Measurements from ENCODE around the gene LRTM1. TPM values are rescaled to one million over a fixed set of nuclear protein-coding genes. Genes with fewer than 3 reads are reported as not detected.

The LRTM1 gene
- total and polyA plus RNA-seq, 2 donors (not counting 3 experiments of a cell fraction or from before 2014, with no cell fraction given): not detected

DNA sequence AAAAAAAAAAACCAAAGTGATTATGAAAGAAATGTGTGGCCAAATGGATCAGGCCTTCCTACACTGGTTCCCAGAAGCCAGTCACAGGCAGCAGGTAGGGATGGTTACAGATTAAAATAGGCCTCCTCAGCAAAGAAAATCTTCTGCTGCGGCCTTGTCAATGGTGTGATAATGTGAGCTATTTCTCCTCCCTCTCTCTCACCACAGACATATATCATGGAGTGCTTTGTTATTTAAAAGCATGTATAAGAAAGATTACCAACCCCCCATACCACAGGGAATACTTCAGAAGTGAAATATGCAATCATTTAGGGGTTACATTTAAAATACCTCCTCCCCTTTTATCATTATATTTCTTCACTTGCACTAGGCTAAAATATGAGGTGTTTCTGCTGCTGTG is 32.2 kb upstream of the LRTM1 start:
- BruUV-seq (replicated peaks): no TSS peak
- Histone ChIP-seq H3K27me3 (ENCODE audit: control insufficient read depth in 2 of 2, insufficient read depth in 2 of 2, low read length in 2 of 2) (no peaks in the 10 kb centered on the region), H3K9ac (replicated peaks; ENCODE audit: extremely low read depth, insufficient read depth, low read length) (no peak overlapping the region), H3K9me1 (replicated peaks; ENCODE audit: control insufficient read depth, extremely low read depth, insufficient read depth, low read length) (no peaks in the 10 kb centered on the region), H3K36me3 (ENCODE audit: control insufficient read depth in 2 of 2, extremely low read depth in 1 of 2, insufficient read depth in 2 of 2, low read length in 2 of 2) (no peaks in the 10 kb centered on the region), H3K4me3 (replicated peaks in 1 of 3; ENCODE audit: insufficient read depth in 1 of 3, low read depth in 1 of 3, low read length in 3 of 3) (no peak overlapping the region), H3K79me2 (ENCODE audit: control insufficient read depth, insufficient read depth, low read length) (no peaks in the 10 kb centered on the region), H3K4me1 (ENCODE audit: control insufficient read depth, extremely low read depth, insufficient read depth, low read length) (no peaks in the 10 kb centered on the region), H2AFZ (ENCODE audit: low read depth, low read length) (no peak overlapping the region), H3K9me3 (replicated peaks; ENCODE audit: control insufficient read depth, insufficient read depth, low read length) (no peaks in the 10 kb centered on the region), H3K27ac (ENCODE audit: insufficient read depth, low read depth, low read length) (no peak overlapping the region), H4K20me1 (replicated peaks; ENCODE audit: control insufficient read depth, extremely low read depth, insufficient read depth, low read length) (no peaks in the 10 kb centered on the region), H3K4me2 (ENCODE audit: insufficient read depth, low read length) (no peak overlapping the region)
- CTCF ChIA-PET: no interaction called here
- POLR2A ChIA-PET: no interaction called here
- TF ChIP-seq GATA2 (IDR thresholded peaks at IDR 0.05; ENCODE audit: insufficient read depth, insufficient read length, low read depth, low read length) (no peak), MYC (IDR thresholded peaks at IDR 0.05; ENCODE audit: low read depth, low read length) (no peak), JUN (IDR thresholded peaks at IDR 0.05; ENCODE audit: borderline replicate concordance, insufficient read depth, insufficient read length, low read depth) (no peak), POLR2AphosphoS5 (IDR thresholded peaks at IDR 0.05; ENCODE audit: insufficient read depth, low read depth, low read length) (no peak), FOS (IDR thresholded peaks at IDR 0.05; ENCODE audit: borderline replicate concordance, insufficient read depth, low read length) (no peak), POLR2A (IDR thresholded peaks at IDR 0.05; ENCODE audit: low read depth, low read length) (no peak), EZH2 (IDR thresholded peaks at IDR 0.05; ENCODE audit: borderline replicate concordance, low read depth, low read length, severe bottlenecking) (no peak)
- TF ChIP-seq, protein P1, sequence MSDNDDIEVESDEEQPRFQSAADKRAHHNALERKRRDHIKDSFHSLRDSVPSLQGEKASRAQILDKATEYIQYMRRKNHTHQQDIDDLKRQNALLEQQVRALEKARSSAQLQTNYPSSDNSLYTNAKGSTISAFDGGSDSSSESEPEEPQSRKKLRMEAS (IDR thresholded peaks at IDR 0.05; ENCODE audit: insufficient read depth, insufficient read length): no peak
- TF ChIP-seq, protein P2, sequence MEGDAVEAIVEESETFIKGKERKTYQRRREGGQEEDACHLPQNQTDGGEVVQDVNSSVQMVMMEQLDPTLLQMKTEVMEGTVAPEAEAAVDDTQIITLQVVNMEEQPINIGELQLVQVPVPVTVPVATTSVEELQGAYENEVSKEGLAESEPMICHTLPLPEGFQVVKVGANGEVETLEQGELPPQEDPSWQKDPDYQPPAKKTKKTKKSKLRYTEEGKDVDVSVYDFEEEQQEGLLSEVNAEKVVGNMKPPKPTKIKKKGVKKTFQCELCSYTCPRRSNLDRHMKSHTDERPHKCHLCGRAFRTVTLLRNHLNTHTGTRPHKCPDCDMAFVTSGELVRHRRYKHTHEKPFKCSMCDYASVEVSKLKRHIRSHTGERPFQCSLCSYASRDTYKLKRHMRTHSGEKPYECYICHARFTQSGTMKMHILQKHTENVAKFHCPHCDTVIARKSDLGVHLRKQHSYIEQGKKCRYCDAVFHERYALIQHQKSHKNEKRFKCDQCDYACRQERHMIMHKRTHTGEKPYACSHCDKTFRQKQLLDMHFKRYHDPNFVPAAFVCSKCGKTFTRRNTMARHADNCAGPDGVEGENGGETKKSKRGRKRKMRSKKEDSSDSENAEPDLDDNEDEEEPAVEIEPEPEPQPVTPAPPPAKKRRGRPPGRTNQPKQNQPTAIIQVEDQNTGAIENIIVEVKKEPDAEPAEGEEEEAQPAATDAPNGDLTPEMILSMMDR (IDR thresholded peaks at IDR 0.05; ENCODE audit: extremely low read depth in 1 of 2, insufficient read depth in 1 of 2, low read depth in 1 of 2, low read length in 2 of 2): no peak
- dilution Hi-C loops (cut with MboI; ENCODE audit: extremely low pct_ligation_motif_present, low sequenced_read_pairs) (no loop called here), intact Hi-C loops (cut with micrococcal nuclease) (no loop called here)
- no peak for DNase-seq (ENCODE audit: low read depth, low spot score)
- FAIRE-seq: no peak
